T-helper 9 cell (primary cell): ENCODE measurements around the gene COPS2.
"Not testable (repeated sequence)": the region's sequence is repeated elsewhere in the genome, so short reads cannot be mapped to it uniquely, and the experiment has no call there.

Source experiments
- DNase-seq: peaks from one replicate; pipeline ENCODE4 v3.0.0-alpha.2; 2020
- total RNA-seq, 2 donors: gene quantifications; one replicate each; lab custom pipeline; 2026; lab: John Stamatoyannopoulos, UW

COPS2 gene
- 84.4 to 188 reads per million in 2 donors for total RNA-seq

- DNase-seq = peak; percentile 83
Observed at GRCh38 chr15:49155110-49155833, at the start of gene COPS2. Gene COPS2 (minus strand): TSS chr15:49155599. CDS start chr15:49155578, 21 bp downstream.

DNA sequence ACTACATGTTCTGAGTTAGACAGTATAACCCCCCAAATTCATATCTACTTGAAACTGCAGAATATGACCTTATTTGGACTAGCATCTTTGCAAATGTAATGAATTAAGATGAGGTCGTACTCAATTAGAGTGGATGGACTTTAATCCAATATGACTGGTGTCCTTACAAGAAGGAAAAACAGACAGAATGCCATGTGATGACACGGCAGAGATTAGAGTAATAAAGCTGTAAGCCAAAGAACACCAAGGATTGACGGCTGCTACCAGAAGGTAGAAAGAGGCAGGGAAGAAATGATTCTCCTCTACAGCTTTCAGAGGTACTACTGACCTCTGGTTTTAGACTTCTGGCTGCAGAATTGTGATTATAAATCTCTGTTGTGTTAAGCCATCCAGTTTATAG is 44.9 kb upstream of the COPS2 start:
- no peak for DNase-seq

GRCh38 chr15:49199666-49200065 is 44.3 kb upstream of the COPS2 start:
- DNase-seq = no peak

DNA sequence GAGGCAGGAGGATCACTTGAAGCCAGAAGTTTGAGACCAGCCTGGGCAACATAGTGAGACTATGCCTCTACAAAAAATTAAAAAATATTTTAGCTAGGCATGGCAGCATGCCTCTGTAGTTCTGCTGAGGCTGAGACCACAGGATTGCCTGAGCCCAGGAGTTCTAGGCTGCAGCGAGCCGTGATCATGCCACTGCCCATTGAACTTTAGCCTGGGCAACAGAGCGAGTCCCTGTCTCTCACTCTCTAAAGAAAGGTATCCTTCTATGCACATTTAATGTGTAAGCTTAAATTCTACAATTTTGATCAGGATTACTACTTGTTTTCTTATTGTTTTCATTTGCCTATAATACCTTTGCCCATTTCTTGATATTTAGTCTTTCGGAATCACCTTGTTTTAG is 41.5 kb upstream of the COPS2 start:
- DNase-seq = no peak

DNA sequence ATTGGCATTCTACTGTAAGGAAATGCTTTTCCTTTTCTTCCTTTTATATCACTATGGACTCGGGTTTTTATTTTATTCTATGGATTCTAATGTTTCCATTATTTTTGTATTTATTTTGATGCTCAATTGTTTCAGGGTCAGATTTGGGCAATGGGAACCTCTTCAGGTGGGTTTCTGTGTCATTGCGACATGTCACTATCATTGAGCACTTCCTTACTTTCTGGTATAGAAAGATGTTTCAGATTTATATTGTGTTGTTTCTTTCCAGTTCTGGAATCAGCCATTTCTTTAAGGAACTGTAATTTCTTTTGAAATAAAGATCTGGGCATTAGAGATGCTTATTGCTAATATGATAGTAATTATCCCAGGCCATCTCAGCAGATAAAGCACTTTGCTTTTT is 36.5 kb upstream of the COPS2 start:
- DNase-seq = no peak

DNA sequence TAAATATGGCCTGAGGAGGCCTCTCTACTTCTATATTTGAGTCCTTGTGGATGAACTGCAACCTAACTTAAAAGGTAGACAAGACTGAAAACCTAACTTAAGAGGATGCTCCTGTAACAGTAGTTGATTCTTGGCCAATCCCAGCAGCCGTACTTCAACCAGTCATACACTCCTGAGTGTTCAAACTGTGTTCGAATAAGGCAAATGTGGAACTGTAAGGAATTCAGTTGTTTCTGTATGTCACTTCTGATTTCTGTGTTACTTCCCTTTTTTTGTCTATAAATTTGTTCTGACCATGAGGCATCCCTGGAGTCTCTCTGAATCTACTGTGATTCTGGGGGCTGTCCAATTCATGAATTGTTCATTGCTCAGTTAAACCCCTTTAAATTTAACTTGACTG is 35.2 kb upstream of the COPS2 start:
- no peak for DNase-seq

DNA sequence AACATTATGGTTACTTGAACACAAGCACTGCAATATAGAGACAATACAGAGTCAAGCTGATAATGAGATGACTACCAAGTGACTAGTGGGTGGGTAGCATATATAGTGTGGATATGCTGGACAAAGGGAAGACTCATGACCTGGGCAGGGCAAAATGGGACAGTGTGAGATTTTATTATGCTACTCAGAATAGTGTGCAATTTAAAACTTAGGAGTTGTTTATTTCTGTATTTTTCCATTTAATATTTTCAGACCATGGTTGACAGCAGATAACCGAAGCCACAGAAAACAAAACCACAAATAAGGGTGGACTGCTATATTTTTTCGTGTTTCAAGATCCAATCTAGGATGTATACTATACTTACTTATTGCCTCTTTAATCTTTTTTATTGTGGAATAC is 34.2 kb upstream of the COPS2 start:
- DNase-seq = no peak

DNA sequence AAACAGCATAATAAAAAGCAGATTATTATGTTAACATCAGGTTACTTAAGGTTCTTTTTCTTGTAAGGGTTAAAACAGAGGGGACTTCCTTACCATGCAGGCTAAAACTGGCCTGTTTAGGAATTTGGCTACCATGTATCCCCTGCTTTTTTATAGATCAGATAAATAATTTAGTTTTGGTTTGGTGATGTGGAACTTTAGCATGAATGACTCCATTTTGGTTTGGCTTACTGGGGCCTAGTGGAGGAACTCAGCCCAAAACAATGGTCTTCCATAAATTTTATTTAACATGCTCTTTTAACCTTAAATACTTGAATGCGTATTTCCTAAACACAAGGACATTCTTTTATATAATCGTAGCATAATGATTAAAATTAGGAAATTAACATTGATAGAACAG is 33.5 kb upstream of the COPS2 start:
- DNase-seq = no peak

GRCh38 chr15:49187549-49188245 is 32.3 kb upstream of the COPS2 start:
- no peak for DNase-seq

DNA sequence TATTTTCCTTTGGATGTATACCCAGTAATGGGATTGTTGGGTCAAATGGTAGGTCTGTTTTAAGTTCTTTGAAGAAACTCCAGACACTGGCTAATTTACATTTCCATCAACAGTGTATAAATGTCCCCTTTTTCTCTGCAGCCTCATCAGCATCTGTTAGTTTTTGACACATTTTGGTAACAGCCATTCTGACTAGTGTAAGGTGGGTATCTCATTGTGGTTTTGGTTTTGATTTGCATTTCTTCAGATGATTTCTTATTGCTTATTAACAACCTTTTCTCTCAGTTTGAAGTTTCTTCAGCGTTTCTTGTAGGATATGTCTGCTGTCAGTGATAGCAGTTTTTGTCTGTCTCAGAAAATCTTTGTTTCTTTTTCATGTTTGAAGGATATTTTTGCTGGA is 30.1 kb upstream of the COPS2 start:
- DNase-seq = no peak

DNA sequence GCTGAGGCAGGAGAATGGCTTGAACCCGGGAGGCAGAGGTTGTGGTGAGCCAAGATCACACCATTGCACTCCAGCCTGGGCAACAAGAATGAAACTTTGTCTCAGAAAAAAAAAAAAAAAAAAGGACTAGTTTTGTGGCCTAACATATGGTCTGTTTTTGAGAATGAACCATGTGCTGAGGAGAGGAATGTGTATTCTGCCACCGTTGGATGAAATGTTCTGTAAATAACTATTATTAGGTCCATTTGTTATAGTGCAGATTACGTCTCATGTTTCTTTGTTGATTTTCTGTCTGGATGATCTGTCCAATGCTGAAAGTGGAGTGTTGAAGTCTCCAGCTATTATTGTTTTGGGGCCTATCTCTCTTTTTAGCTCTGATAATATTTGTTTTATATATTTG is 28.3 kb upstream of the COPS2 start:
- not testable (repeated sequence) for DNase-seq

DNA sequence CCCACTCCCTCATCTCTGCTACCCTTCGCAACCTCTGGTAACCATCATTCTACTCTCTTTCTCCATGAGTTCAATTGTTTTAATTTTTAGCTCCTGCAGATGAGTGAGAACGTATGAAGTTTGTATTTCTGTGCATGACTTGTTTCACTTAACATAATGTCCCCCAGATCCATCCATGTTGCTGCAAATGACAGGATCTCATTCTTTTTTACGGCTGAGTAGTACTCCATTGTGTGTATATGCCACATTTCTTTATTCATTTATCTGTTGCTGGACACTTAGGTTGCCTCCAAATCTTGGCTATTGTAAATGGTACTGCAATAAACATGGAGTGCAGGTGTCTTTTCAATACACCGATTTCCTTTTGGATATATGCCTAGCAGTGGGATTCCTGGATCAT is 26.7 kb upstream of the COPS2 start:
- no peak for DNase-seq

DNA sequence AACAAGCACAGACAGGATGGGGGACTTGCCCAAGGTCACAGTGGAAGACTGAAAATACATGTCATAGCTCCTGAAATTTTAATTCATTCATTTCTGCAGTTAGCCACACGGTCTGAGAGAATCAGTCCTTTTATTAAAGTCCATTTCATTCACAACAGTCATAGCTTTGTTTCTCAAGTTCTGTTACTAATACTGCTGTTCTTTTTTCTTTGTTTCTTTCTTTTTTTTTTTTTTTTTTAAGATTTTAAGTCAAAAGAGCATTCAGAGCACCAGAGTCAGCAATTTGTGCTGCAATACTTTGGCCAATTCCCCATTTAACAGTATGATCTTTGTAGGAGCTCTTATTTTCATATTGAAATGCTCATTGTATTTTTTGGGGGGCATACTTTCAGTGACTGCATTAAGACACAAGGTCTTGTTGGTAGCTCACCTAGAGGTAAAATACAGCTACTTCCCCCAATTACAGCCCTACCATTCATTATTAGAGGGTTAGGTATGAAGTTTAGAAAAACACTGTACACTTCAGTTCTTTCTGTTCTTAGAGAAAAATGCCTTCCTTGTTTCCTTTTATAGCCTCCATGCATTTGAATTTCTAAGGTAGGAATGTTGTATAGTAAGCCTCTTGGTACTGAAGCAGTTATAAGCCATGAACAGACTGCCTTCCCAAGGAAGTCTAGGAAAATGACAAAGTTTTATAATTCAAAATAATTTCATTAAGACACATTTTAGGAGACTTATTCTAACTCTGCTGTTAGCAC is 24.2 kb upstream of the COPS2 start:
- DNase-seq = no peak

DNA sequence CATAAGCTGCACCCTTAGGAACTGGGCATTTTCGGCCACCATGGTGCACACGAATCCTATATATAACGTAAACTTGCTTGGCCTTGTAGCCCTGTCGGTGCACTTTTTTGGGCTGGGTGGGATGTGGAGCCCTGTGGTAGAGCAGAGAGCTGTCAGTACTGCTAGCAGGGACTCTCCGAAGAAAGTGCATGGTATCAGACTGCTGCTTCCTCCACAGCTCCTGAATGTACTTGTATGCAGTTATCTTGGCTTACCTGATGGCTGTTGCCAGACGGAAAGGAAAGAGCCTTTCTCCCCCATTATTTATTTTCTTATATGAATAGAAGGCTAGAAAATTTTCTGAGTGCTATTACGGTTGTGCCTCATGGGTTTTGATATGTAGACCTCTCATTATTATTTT is 23.1 kb upstream of the COPS2 start:
- DNase-seq = no peak

DNA sequence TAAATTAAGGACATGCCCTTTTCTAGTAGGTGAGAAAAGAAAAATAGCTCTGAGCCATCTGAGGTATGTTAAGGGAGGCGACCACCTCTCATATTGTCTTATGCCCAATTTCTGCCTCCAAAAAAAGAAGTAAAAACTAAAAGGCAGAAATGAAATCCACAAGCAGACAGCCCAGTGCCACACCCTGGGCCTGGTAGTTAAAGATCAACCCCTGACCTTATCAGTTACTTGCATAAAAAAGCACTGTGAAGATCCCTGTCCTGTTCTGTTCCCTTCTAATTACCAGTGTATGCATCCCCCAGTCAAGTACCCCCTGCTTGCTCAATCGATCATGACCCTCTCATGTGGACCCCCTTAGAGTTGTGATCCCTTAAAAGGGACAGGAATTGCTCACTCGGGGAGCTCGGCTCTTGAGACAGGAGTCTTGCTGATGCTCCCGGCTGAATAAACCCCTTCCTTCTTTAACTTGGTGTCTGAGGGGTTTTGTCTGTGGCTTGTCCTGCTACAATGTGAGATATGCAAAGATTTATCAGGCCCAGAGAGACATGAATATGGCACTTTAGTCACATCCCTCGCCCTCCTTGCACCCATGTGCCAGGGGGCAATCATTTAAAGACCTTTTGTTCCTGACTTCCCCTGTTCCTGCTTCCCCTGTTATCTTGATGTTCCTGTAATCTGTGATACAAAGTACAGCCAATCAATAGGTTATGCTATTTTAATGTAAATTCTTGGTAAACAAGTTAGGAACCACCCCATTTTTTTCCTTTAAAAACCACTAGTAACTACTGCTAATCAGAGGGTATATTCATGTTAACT is 20.4 kb upstream of the COPS2 start:
- DNase-seq = not testable (repeated sequence)

- DNase-seq = no peak
Observed at GRCh38 chr15:49174902-49175301, 19.5 kb upstream of the COPS2 start.

GRCh38 chr15:49171790-49172189 is 16.4 kb upstream of the COPS2 start:
- DNase-seq = no peak

- peak; percentile 76 for DNase-seq
Observed at GRCh38 chr15:49169880-49170597, 14.6 kb upstream of the COPS2 start, which contains the start of gene GALK2. Gene GALK2 (plus strand): TSS chr15:49170247. CDS start chr15:49170323, 76 bp downstream.

DNA sequence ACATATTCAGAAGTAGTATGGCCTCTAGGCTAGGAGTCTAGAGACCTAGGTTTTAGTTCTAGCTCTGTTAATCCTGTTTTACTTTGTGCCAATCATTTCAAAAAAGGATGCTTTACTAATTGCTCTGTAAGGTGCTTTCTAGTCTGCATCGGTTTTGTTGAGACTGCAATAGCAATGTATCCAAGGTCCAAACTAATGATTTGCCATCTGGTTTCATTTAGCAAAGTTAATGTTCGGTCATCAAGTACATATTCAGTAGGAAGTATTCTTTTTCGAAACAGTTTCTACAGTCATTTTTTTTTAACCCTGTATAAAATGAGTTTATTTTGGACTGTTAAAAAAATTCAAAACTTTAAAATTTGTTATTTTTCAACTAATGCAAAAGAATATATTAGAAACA is 12.6 kb upstream of the COPS2 start:
- DNase-seq = no peak

- no peak for DNase-seq
Observed at GRCh38 chr15:49164865-49165264, 9.5 kb upstream of the COPS2 start.

GRCh38 chr15:49163678-49164077 is 8.3 kb upstream of the COPS2 start:
- DNase-seq = no peak
